SH-SY5Y (cell line): ENCODE results near the gene ODAD3.

ENCODE experiments used
- GATA2 ChIP-seq: IDR thresholded peaks from 2 replicates; pipeline ENCODE4 v1.6.1; 2011; ENCODE audit warnings: mild to moderate bottlenecking, low read depth, low read length
- GATA3 ChIP-seq: IDR thresholded peaks from 2 replicates; pipeline ENCODE4 v1.6.1; 2011; ENCODE audit warnings: low read depth, mild to moderate bottlenecking, low read length, moderate library complexity

DNA sequence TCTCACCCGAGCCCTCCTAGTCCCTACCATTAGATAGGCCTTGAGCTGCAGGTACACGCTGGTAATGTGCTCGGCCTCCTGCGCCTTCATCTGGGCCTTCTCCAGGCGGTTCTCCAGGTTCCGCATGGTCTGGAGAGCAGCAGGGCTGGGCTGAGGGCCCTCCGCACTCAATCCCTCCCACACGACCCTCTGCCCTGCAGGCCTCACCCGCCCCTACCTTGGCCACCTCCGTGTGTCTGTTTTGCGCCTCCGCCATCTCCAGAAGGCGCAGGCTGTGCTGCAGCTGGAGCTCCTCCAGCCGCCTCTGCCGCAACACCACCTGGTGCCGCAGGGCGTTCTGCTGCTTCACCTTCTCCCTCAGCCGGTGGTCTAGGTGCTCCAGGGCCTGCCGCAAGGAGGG is 8.3 kb downstream of the ODAD3 start:
- no peak for TF ChIP-seq GATA3
- no peak for TF ChIP-seq GATA2
